Neural crest cell (in vitro differentiated cells): ENCODE data around the gene LMAN2. TPM values are rescaled to one million over a fixed set of nuclear protein-coding genes. Genes with fewer than 3 reads are reported as not detected.

Experiments
- DNase-seq: peaks from one replicate; pipeline ENCODE4 v3.0.0; 2021; ENCODE audit warnings: low read depth, mixed read lengths, low spot score
- H3K27ac Mint-ChIP-seq: one replicate; pipeline ENCODE4 v1.8.0; 2021; ENCODE audit warnings: mild to moderate bottlenecking, mixed read lengths; ENCODE audit not compliant: unreplicated experiment
- H3K27me3 Mint-ChIP-seq: 2 replicates; pipeline ENCODE4 v1.8.0; 2021; ENCODE audit warnings: low read depth, mild to moderate bottlenecking, mixed read lengths
- H3K36me3 Mint-ChIP-seq: 2 replicates; pipeline ENCODE4 v1.8.0; 2021; ENCODE audit warnings: low read depth, mild to moderate bottlenecking, mixed read lengths
- H3K4me1 Mint-ChIP-seq: 2 replicates; pipeline ENCODE4 v1.8.0; 2021; ENCODE audit warnings: mixed read lengths
- H3K4me3 Mint-ChIP-seq: one replicate; pipeline ENCODE4 v1.8.0; 2021; ENCODE audit warnings: mild to moderate bottlenecking, mixed read lengths
- H3K9me3 Mint-ChIP-seq: 2 replicates; pipeline ENCODE4 v1.8.0; 2021; ENCODE audit warnings: mixed read lengths
- total RNA-seq: library from RNA; stranded (reverse); gene quantifications from 2 replicates; pipeline ENCODE4 v1.2.1, GENCODE V29; 2021
- TF ChIP-seq, protein P1 (sequence below): fragments of 200-600 bp; sonication (generic); conservative IDR thresholded peaks from 2 replicates; pipeline ENCODE4 v1.5.0; 2021; ENCODE audit warnings: antibody characterized with exemption, mild to moderate bottlenecking

Gene LMAN2
- total RNA-seq, 1 donor from 2014 or later, result 80.5 TPM

DNA sequence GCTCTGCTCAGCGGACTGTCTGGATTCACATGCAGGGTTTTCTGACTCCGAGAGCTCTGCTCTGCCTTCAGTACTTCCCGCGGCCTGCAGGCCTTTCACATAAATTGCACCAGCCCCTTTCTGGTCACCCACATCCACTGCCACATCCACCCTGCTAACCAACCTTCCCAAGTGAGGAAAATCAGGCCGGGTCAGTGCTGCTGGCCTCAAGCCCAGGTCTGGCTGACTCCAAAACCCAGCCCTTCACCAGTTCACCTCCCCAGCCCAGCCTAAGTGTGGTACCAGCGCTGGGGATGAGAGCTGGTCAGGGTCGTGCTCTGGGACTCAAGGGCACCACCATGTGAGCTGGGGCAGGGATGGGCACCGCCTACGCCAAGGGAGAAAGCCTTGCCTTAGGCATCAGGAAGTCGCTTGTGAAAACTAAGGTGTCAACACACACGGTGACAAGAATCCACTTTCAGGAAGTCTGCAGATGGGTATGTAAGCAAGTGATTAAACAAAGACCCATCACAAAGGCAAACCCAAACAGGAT is 12.3 kb downstream of the LMAN2 start:
- Mint-ChIP-seq H3K4me3 (no peak overlapping the region), H3K27ac (no peak overlapping the region), H3K27me3 (no peaks in the 10 kb centered on the region), H3K9me3 (no peaks in the 10 kb centered on the region), H3K36me3 (peaks cover 5% of the 10 kb centered on the region), H3K4me1 (peaks cover 8% of the 10 kb centered on the region)
- no peak for DNase-seq
- TF ChIP-seq, protein P1, sequence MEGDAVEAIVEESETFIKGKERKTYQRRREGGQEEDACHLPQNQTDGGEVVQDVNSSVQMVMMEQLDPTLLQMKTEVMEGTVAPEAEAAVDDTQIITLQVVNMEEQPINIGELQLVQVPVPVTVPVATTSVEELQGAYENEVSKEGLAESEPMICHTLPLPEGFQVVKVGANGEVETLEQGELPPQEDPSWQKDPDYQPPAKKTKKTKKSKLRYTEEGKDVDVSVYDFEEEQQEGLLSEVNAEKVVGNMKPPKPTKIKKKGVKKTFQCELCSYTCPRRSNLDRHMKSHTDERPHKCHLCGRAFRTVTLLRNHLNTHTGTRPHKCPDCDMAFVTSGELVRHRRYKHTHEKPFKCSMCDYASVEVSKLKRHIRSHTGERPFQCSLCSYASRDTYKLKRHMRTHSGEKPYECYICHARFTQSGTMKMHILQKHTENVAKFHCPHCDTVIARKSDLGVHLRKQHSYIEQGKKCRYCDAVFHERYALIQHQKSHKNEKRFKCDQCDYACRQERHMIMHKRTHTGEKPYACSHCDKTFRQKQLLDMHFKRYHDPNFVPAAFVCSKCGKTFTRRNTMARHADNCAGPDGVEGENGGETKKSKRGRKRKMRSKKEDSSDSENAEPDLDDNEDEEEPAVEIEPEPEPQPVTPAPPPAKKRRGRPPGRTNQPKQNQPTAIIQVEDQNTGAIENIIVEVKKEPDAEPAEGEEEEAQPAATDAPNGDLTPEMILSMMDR, result no peak

DNA sequence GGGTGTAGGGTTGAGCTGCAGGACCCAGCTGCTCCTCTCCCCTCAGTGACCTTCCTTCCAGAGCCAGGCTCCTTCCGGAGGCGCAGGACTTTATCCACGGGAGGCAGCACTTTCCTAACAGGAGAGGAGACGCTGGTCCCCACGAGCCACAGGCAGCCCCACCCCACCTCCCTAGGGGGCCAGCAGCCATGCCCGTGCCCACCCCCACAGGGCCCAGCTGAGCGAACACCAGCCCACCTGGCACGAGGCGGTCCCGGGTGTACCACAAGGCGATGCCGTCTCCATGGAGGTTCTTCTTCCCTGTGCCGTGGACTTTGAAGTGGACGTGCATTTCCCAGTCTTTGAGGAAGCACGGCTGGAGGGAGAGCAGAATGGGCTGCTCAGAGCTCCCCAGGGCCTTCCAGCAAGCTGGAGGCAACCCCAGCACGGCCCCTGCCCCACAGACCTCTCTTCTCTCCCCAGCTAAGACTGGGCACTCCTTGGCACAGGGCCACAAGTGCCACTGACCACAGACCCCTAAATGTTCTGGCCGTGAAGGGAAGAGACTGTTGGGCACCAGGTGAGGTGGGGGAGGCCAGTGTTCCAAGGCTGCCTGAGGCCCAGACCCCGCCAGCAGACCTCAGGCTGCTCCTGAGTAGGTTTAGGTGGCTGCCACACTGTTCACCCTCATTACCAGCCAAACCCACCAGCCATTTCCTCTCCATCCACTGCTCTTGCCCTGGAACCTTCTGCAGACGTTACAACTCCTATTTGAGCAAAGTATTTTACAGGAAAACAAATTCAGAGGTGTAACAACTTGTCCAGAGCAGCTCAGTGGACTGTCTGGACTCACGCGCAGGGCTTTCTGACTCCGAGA is 13.0 kb downstream of the LMAN2 start:
- Mint-ChIP-seq H3K4me1 (peaks cover 8% of the 10 kb centered on the region), H3K27me3 (no peaks in the 10 kb centered on the region), H3K4me3 (no peak overlapping the region), H3K9me3 (no peaks in the 10 kb centered on the region), H3K27ac (no peak overlapping the region), H3K36me3 (peaks cover 3% of the 10 kb centered on the region)
- TF ChIP-seq, protein P1, result no peak
- no peak for DNase-seq

DNA sequence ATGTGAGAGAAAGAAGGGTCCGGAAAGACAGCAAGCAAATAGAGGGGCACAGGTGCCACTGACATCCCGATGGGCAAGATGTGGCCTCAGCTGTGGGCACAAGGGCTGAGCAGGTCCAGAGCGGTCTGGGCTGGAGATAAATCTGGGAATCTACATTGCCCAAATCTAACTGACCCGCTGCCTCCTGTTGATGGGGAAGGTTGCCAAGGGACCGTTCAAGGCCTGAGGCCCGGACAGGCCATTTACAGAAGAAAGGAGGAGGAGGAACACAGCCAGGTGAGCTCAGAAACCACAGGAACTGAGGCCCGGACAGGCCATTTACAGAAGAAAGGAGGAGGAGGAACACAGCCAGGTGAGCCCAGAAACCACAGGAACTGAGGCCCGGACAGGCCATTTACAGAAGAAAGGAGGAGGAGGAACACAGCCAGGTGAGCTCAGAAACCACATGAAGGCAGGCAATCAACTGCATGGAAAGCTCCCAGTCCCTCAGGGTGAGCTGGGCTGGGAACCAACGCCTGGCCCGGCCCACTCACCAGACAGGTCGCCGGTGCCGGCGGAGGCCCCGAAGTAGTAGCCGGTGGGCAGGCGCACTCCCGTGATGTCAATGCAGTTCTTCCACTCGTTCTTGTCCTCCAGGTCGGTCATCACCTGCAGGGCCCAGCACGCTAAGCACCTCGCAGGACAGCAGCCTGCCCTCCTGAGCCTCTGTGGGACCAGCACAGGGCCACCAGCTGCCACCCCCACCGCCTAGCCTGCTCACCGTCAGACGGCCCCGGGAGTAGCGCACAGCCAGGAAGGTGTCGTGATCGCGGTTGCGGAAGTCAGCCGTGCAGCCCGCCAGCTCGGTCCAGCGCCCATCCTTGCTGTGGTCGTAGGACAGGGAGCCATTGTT is 14.6 kb downstream of the LMAN2 start:
- Mint-ChIP-seq H3K9me3 (no peaks in the 10 kb centered on the region), H3K36me3 (peaks cover 2% of the 10 kb centered on the region), H3K4me1 (peaks cover 8% of the 10 kb centered on the region), H3K4me3 (no peak overlapping the region), H3K27ac (no peak overlapping the region), H3K27me3 (no peaks in the 10 kb centered on the region)
- TF ChIP-seq, protein P1, result no peak
- DNase-seq, result no peak

DNA sequence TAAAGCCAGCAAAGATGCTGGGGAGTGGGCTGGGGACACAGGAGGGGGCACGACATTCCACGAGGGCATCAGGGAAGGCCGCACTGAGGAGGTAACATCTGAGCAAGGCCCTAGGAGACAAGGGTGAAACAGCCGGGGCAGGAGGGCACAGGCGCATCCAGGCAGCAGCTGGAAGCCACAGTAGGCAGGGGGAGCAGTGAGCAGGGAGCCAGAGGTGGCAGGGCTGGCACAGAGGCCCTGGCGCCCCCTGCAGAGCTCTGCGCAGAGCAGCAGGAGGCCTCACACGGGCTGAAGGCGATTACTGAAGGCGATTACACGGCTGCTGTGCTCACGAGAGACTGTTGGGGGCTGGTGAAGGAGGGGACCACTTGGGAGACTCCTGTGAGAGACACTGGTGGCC is 15.4 kb downstream of the LMAN2 start:
- H3K9me3 Mint-ChIP-seq, result no peaks in the 10 kb centered on the region
- no peak for DNase-seq
- TF ChIP-seq, protein P1, result peak; percentile 40
- H3K36me3 Mint-ChIP-seq, result peaks cover 2% of the 10 kb centered on the region
- H3K27ac Mint-ChIP-seq, result no peak overlapping the region
- no peaks in the 10 kb centered on the region for H3K27me3 Mint-ChIP-seq
- H3K4me1 Mint-ChIP-seq, result peaks cover 8% of the 10 kb centered on the region
- H3K4me3 Mint-ChIP-seq, result no peak overlapping the region

DNA sequence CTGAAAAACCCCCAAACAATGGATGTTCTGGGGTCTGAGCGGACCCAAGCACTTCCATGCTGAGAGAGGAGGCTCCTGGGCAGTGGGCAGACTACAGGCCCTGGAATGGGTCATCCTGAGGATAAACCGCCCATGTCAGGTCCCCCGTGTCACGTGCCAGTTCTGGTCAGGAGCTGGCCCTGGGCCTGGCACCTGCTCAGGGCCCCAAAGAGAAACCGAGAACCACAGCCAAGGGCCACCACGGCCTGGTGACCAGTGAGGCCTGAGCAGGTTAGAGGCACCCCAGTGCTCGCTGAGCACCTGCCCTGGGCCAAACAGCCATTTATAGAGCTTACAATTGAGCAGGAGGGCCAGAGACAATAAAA is 15.8 kb downstream of the LMAN2 start:
- H3K9me3 Mint-ChIP-seq, result no peaks in the 10 kb centered on the region
- no peak overlapping the region for H3K27ac Mint-ChIP-seq
- H3K27me3 Mint-ChIP-seq, result no peaks in the 10 kb centered on the region
- H3K4me1 Mint-ChIP-seq, result peaks cover 8% of the 10 kb centered on the region
- H3K36me3 Mint-ChIP-seq, result peaks cover 2% of the 10 kb centered on the region
- no peak for DNase-seq
- no peak overlapping the region for H3K4me3 Mint-ChIP-seq
- TF ChIP-seq, protein P1, result no peak
